ENCODE data around the gene PNPLA1.

Gene PNPLA1

GRCh38 chr6:36318690-36319435 is 49.0 kb downstream of the PNPLA1 start:
- DNase-seq, result no peak

GRCh38 chr6:36319436-36319762 is 49.5 kb downstream of the PNPLA1 start:
- DNase-seq, result no peak

DNA sequence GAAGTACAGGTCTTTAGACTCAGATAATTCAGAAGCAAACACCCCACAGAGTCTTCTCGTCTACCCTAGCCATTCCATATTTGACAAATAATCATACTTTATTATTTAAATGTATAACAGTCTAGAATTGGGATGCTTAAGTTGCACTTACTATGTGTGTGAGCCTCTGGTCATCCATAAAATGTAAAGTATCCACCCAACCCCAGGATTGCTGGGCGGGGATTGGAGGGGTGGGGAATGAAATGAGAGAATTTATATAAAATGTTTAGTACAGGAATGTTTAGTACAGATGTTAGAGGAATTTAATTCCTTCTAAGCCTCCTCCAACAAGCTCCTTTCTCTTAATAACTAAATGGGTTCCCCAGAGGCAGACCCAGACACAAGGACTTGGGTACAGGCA is 50.0 kb downstream of the PNPLA1 start:
- no peak for DNase-seq

DNA sequence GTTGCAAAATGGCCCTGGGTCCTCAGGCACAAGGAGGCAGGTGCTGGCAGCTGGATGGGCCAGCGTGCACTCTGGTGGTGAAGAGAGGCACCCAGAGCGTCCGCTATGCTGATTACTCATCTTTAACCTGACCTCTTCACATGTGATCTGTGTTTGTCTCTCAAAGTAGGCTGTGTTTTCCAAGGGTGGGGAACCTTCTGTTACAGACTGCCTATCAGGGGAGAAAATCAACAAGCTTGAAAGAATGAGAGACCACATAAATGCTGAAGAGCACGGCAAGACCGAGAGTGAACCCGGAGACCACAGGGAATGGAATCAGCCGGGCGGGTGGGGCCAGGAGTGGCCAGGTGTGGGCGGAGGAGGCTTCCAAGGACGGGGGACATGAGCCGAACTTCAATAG is 50.6 kb downstream of the PNPLA1 start:
- no peak for DNase-seq

GRCh38 chr6:36322591-36322990 is 52.7 kb downstream of the PNPLA1 start:
- no peak for DNase-seq

- DNase-seq, result no peak
Observed at GRCh38 chr6:36323062-36323461, 53.2 kb downstream of the PNPLA1 start.

DNA sequence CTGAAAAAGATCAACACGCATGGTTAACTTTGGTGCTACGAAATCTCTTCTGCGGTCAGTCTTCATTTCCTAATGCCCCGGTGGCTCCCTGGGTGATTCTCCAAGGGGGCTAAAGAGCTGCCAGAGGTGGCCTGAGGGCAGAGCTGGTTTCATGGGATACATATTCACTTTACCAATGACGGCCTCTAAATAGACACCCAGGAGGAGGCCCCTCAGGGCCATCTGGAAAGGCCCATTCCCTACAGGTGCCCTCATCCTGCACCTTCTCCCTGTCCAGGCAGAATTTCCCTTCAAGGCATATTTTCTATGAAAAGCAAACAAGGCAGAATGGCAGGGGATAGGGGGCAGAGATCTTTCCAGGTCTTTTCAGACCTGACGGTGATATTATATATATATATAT is 54.3 kb downstream of the PNPLA1 start:
- DNase-seq, result no peak

- no peak for DNase-seq
Observed at GRCh38 chr6:36324715-36325114, 54.9 kb downstream of the PNPLA1 start.

- no peak for DNase-seq
Observed at GRCh38 chr6:36326356-36326995, 56.6 kb downstream of the PNPLA1 start.

- DNase-seq, result no peak
Observed at GRCh38 chr6:36327226-36327918, 57.5 kb downstream of the PNPLA1 start.

- no peak for DNase-seq
Observed at GRCh38 chr6:36327919-36328236, 58.0 kb downstream of the PNPLA1 start.

DNA sequence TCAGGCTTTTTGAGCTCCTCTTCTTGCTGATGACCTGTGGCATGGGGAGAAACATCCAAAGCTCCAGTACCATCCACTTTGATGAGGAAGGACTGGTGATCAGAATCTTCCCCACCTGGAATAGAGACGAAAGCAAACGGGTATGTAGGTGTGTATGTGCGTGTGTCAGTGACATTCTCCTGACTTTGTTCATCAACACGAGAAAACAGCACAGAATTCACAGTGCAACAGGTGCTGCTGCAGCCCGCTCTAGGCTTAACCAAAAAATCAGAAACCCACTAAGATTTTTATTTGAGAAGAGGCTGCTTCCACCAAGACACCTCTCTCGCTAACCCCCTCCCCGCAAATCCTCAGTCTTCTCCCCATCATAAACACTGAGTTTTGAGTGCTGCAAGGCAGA is 58.7 kb downstream of the PNPLA1 start:
- no peak for DNase-seq

DNA sequence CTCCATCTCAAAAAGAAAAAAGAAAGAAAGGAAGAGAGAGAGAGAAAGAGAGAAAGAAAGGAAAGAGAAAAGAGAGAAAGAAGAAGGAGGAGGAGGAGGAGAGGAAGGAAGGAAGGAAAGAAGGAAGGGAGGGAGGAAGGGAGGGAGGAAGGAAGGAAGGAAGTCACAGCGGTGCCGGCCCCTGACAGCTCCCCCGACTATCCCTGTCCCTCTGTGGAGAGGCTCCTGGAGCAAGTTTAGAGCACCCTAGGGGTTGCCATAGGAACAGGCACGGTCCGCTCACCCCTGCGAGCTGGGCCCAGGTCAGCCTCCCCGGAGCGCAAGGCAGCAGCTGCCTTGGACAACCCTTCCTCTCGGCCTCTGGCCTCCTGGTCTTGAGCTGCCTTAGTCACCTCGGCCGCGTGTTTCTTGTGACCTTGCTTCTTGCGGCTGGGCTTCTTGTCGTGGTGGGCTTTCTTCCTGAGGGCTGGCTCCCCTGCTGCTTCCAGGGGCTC is 60.0 kb downstream of the PNPLA1 start:
- DNase-seq, result no peak

DNA sequence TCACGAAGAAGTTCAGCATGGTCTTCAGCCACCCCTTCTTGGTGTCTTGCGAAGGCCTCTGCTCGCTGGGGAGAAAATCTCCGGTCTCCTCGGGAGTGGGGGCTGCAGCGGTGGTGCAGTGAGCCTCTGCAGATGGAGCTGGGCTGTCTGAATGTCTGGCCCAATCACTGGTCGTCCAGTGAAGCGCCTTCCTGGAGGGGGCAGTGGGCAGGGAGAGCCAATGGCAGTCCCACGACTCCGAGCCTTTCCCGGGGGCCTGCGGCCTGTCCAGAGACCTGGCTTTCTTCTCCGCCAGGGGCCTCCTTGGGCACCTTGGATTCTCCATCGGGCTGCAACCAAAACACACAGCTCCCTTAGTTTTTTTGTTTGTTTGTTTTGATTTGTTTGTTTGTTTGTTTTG is 60.5 kb downstream of the PNPLA1 start:
- no peak for DNase-seq

DNA sequence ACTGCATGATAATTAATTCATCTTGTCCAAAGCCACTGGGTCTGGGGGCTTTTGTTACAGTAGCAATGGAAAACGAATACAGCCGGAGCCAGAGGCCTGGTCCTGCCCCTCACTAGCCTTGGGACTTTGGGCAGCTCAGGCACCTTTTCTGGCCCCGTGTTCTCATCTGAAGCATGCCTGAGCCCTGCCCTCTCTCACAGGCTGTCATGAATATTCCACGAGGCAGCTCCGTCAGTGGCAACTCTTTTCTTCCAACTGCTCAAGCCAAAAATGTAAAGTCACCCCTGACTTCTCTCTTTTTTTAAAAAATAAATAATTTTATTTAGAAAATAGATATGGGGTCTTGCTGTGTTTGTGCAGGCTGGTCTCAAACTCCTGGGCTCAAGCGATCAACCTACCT is 61.5 kb downstream of the PNPLA1 start:
- no peak for DNase-seq

DNA sequence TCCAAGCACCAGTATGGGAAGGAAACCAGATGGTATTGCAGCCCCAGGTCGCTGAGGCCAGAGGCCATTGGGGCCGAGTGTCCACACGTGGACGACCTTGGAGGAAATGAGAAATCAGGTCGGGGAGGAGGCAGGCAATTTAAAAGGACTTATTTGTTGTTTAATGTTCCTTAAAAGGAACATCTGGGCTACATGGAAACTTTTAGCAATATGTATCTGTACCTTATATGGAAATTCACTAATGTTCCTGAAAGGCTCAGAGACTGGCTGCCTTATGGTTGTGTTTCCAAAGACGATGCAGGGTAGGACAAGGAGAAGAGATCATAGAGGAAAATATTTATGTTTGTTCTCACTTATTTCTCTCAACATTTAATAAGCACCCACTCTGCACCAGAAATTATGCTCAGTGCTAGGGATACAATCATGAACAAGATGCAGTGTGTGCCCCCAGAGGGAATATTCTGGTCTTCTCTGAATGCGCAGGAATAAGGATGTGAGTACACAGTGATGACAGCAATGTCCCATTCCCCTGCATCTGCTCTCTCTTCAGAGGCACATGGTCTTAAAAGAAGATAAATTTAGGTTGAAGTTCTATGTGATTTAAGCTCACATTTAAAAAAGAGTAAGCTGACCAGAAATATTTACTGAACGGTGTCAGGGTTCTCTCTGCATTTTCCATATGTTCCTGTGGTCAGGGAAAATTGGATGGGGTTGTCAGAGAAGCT is 63.5 kb downstream of the PNPLA1 start:
- DNase-seq, result no peak

GRCh38 chr6:36333931-36334725 is 64.3 kb downstream of the PNPLA1 start:
- no peak for DNase-seq

GRCh38 chr6:36334832-36335459 is 65.1 kb downstream of the PNPLA1 start:
- no peak for DNase-seq

DNA sequence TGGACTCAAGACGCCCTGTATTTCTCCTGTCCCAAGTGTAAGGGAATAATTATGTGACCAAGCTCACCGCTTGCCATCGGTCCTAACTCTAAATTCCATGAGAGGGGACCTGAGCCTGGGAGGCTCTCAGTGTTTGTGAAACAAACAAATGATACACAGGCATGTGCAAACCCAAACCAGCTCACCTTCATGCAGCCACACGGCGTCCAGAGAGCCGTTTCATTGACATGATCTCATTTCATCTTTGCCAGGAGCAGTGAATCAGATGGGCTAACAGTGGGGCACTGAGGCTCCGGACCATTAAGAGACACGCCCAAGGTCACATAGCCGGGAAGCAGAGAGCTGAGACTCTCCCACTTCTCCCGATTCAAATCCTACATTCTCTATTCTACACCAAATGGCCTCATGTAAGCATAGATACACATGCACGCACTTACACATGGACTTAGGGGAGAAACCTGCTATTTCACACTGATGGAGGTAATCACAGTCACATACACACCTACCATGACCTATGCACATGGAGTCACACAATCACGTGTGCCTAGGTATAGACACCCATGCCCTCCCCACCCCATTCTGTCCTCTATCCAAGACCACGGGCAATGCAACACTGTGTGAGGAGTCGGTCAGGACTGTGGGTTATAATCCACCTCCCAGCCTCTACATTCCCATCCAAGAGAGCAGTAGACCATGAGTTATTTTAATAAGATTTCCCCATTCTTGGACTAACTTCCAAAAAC is 65.8 kb downstream of the PNPLA1 start:
- DNase-seq, result no peak

DNA sequence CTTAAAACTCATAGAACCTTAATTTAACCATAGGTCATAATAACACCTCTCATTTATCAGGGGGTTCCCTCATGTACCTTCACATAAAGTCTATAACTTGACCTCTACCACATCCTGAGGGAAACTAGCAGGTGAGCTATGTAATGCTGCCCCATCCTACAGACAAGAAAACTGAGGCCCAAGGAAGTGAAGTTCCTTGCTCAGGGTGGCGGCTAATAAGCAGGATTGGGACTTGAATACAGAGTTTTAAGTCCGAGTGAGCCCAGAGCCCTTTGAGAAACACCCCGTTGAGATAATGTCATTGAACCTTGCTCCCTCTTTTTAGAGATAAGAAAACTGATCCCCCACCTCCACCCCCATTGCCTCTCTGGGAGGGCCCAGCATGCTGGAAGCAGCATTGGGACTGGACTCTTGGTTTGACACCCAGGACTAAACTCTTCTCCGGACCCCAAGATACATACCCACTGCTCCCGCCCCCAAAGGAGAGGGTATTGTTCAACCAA is 66.4 kb downstream of the PNPLA1 start:
- no peak for DNase-seq

DNA sequence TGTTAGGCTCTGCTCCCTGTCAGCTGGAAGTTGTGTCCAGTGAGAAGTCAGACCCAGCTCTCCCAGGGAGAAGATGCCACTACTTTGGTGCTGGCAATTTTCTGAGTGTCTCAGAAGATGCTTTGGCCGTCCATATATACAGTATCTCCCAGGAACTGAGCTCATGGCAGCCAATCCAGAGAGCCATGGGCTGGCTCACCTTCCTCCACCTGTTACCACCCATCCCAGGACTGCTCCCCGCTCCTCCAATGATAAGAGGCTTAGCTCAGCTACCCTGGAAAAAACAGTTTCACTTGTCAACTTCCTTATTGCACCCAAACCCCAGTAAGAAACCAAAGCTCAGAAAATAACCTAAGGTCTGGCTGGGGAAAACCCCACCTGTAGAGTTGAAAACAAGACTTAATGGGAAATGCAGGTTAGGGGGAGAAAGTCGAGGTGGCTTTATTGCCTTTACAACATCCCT is 67.0 kb downstream of the PNPLA1 start, which contains the start of gene BNIP5:
Gene BNIP5, minus strand, starts transcription at position 110 of the 463 bp plus-strand sequence. CDS start 6,198 bp downstream, outside the sequence.
- no peak for DNase-seq
